GF-D8 (cell line): Measurements from ENCODE around the gene COX19.
"Not testable (repeated sequence)": the region's sequence is repeated elsewhere in the genome, so short reads cannot be mapped to it uniquely, and the experiment has no call there.

Experiments used
- DNase-seq: peaks from one replicate; lab custom pipeline; 2025; lab: John Stamatoyannopoulos, UW

COX19 gene

GRCh38 chr7:960972-961371 lies 14.4 kb downstream of the COX19 start:
- not testable (repeated sequence) for DNase-seq

DNA sequence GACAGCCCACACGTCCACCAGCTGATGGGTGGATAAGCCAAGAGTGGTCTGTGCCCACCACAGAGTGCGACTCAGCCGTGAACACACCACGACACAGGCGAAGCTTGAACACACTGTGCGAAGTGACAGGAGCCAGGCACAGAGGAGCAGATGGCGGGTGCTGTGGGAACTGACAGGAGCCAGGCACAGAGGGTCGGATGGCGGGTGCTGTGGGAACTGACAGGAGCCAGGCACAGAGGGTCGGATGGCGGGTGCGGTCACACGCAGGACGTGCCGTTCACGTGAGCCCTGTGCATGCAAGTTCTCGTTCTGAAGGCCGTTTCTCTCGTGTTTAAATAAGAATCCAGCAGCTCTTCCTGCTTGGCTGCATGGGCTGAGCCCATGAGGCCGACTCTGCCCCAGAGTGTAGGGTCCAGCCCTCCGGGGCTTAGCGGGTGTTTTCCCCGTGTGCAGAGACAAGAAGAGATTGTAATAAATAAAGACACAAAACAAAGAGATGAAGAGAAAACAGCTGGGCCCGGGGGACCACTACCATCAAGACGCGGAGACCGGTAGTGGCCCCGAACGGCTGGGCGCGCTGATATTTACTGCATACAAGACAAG lies 15.0 kb downstream of the COX19 start:
- DNase-seq, result no peak

- not testable (repeated sequence) for DNase-seq
These were observed 15.6 kb downstream of the COX19 start for GRCh38 chr7:959740-960139.

- no peak for DNase-seq
These were observed 16.1 kb downstream of the COX19 start for GRCh38 chr7:959271-959670.

DNA sequence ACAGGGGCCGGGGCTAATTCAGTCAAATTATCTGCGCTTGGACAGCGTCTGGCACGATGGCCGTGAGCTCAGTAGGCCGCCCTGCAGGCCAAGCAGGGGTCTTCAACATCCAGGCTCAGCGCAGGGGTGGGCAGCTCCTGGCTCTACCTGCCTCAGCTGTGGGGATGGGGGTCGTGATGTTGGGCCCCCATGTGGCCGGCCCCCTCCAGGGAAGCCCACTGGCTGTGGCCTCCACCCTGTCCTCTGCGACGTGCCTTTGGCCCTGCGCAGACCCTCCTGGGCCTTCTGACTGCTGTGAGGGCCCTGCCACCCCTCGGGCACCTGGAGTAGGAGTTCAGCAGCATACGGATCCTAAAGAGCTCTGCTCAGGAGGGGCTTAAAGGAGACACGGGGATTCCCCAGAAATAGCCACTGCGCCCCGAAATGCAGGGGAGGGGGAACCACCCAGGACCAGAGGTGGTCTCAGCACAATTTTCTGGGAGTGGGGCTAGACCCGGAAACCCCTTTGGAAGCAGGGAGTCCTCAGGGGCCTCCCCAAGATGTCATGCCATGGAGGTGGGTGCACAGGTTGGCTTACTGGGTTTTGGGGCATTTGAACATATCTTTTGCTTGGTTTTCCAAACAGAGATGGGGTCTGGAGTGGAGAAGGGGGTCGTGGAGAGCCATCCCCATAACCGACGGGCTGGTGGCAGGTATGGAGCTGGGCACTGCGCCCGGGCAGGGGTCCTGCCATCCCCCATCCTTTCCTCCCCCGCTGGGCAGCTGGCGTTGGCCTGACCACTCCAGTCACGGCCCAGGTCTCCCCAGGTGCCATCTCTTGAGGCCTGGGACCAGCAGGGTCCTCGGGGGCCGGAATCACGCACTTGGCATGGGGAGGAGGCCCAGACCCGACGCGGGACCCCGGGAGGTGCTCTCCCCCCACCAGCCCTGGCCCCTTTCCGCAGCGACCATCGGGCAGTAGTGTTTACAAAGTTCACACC lies 16.8 kb downstream of the COX19 start:
- no peak for DNase-seq

DNA sequence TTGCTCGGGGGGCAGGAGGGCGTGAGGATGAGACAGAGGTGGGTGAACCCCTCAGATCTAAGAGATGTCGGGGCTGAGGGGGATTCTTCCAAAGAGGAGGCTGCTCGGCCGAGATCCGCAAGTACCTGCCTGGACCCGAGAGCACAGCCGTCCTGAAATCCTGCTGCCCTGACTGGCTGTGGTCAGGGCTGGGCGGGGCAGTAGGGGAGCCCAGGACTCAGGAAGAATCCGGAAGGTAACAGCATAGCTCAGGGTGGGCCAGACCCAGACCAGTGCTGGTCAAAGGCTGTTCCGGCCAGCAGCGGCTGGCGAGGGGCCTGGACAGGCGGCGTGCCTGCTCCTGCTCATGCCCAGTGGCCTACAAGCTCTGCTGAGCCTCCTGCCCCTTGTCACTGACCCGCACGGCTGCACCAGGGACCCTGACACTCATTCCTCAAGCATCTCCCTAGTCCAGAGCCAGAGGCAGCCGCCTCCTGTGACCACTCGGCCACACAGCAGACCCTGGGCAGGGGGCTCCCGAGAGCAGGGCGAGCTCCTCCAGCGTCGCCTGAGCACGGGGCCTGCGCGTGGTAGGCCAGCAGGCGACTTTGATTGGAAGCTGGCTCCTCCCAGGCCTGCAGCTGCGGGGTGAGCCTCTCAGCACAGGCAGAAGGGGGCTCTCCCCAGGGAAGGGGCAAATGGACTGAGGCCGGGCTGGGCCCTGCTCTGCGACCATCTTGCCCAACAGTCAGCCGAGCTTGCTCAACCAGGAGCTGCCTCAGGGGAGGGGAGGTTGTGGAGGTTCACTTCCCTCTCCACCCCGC lies 17.7 kb downstream of the COX19 start:
- peak; percentile 71 for DNase-seq

DNA sequence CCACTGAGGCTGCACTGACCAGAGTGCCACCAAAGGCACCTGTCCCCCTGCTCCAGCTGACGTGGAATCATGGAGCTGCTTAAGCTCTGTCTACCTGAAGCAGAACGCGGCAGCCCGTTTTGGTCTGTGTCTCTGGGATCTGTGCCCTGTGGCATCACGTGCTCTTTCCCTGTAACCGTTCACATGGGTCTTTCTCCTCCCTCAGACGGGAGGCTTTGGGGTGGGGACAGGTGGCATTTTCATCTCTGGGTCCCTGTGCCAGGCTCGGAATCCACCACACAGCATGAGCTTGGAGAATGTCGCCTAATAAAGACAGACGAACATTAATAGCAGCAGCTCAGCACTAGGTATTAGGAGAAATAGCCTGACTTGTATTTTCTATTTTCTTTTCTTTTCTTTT lies 19.3 kb downstream of the COX19 start:
- DNase-seq, result no peak

GRCh38 chr7:954330-955238 lies 20.8 kb downstream of the COX19 start, which contains the start of gene ADAP1:
Gene ADAP1 (minus strand): TSS chr7:954680. CDS start chr7:954477, 203 bp downstream.
- DNase-seq, result peak; percentile 43

DNA sequence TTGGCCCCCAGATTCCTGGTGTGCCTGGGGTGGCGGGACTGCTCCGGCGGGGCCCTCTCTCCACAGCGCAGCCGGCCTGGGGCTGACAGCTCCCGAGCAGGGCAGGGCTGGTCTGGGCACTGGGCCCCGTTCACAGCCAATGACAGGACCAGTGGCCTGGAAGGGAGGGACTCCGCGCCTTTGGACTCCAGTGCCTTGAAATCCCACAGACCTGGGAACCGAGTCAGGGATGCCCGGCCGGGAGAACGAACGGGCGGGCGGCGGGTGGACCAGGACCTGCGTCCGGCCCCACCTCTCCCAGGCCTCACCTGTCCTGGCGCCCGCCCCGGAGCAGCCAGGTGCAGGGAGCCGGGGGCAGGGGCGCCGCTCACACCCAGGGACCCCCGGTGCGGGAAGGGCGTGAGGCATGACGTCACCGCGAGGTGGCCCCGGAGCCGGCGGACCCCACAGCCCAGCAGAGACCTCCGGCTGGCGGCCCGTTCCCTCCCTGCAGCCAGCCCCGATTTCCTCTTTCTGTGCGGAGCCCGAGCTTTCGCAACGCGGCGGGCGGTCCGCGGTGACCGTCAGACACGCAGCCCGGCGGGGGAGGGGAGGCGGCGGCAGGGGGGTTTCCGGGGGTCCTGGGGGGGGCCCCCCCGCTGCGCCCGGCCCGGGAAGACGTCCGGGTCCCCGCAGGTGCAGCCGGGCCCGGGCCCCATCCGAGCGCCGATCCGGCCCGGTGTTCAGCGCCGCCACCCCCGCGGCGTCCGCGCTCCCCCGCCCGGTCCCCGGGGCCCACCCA lies 21.6 kb downstream of the COX19 start:
- DNase-seq, result peak; percentile 44

DNA sequence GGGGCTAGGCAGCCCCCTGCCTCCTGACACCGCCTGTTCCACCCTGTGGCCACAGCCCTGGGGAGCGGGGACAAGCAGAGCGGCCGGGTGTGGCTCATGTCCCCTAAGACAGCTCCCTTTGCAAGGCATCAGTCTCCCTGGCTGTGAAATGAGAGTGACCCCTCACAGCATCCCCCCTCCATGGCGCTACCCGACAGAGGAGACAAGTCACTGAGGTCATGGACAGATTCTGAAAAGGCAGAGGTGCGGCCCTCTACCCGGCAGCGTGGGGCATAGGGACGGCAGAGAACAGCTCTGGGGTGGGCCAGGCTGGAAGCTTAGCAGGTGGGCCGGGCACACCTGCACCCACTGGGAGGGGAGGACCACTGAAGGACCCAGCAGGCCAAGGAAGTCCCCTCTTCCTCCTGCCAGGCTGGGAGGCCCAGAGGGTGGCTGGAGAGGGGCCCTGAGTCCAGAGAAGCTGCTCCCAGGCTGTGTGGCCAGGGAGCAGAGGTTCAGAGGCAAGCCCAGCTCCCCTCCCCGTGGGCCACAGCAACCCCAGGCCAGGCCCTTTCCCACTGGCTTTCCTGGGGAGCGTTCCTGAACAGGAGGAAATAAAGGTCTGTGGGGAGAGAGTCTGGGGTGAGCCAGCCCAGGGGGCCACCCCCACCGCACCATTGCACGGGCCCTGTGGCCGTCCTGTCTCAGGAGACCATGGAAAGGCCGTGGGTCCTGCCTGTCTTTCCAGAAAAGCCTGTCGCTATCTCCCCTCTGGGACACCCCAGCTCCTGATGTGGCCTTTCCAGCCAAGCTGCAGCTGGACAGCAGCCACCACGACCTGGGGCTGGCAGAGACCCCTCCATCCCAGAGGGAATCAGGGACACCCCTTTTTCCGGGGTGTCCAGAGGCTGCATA lies 22.6 kb downstream of the COX19 start:
- DNase-seq, result no peak

GRCh38 chr7:951881-952547 lies 23.3 kb downstream of the COX19 start:
- DNase-seq, result no peak

DNA sequence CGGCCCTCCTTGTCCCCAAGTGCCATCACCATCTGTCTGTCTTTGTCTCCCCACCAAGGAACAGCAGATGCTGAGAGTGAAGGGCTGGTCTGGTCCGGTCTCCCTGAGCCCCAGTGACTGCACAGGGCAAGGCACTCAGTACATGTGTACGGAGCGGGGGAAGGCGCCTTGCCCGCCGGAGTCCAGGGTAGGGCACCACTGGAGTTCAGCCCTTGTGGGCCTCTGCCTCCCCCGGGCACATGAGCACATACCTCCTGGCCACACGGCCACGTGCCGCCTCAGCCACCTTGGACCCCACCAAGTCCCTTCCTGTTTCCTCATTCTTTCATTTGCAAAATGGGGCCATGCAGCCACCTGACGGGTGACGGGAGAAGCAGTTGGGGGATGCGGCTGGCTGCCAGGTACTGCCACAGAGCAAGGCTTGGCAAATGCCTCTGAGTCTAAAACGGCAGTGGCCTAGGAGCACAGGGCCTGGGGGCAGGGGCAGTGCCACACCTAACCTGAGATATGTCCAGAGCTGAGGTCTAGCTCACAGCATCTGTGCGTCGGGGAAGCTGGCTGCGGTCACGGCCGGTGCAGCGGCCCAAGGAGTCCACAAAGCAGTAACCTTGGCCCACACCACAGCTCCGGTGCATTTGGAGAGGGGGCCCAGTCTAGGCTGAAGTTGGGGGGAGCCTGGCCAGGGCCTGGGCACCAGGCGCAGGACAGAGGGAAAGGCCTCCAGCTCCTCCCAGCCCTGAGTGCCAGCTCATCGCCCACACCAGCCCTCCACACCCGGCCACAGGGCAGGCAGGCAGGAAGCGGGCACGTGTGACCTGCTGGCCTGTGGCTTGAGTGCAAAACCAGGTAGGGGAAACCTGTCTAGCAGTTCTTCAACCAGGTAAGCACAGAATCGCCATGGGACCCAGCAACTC lies 26.1 kb downstream of the COX19 start:
- DNase-seq, result peak; percentile 5

DNA sequence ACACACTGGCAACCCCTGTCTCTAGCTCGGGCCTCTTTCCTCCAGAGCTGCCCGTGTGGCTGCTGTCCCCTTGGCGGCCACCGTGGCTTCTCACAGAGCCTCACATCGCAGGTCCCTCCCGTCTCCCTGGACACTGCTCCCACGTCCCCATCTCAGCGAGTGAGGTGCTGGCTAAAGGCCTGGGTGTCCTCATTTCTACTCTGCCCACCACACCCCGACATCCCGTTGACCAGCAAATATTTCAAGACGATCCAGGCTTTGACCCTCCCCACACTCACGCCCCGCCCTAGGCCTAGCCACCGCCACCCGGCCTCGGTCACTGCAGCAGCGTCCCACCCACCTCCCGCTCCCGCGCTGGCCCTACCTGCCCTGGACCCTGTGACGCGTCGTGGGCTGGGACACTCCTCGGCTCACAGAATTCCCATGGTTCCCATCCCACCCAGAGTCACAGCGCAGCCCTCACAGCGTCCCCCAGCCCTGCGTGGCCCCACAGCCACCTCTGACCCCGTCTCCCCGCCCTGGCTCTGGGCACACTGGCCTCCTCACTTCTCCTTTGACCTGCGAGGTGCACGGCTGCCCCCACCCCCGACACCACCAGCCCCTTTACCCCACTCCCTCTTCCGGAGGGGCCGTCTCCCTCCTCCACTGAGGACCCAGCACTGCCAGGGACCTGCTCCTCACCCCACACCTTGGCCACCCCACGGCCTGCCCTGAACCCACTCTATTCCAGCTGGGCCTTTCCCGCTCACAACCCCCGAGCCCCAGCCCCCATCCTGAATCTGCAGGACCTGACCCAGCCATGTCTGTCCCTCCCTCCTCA lies 27.7 kb downstream of the COX19 start:
- DNase-seq, result no peak

- DNase-seq, result no peak
These were observed 28.9 kb downstream of the COX19 start for GRCh38 chr7:946256-946996.

GRCh38 chr7:945556-946255 lies 29.6 kb downstream of the COX19 start:
- DNase-seq, result no peak

- DNase-seq, result no peak
These were observed 30.2 kb downstream of the COX19 start for GRCh38 chr7:945147-945555.
